Measurements from ENCODE around the gene MYOCD.
"Not testable (repeated sequence)": the region's sequence is repeated elsewhere in the genome, so short reads cannot be mapped to it uniquely, and the experiment has no call there.

The MYOCD gene

GRCh38 chr17:12665263-12666210, at the start of gene MYOCD:
TSS of gene MYOCD (plus strand) at chr17:12665890. CDS start at chr17:12666189, 299 bp downstream.
- DNase-seq = peak; percentile 24

- no peak for DNase-seq
Observed at GRCh38 chr17:12616161-12616560, 49.5 kb upstream of the MYOCD start.

GRCh38 chr17:12618557-12618956, 47.1 kb upstream of the MYOCD start:
- DNase-seq = no peak

- no peak for DNase-seq
Observed at GRCh38 chr17:12619459-12620199, 46.1 kb upstream of the MYOCD start.

- DNase-seq = no peak
Observed at GRCh38 chr17:12620200-12620720, 45.4 kb upstream of the MYOCD start.

- DNase-seq = no peak
Observed at GRCh38 chr17:12622726-12623125, 43.0 kb upstream of the MYOCD start.

- no peak for DNase-seq
Observed at GRCh38 chr17:12623220-12623848, 42.4 kb upstream of the MYOCD start.

- no peak for DNase-seq
Observed at GRCh38 chr17:12624211-12624610, 41.5 kb upstream of the MYOCD start.

- DNase-seq = no peak
Observed at GRCh38 chr17:12625092-12625491, 40.6 kb upstream of the MYOCD start.

GRCh38 chr17:12627177-12627629, 38.5 kb upstream of the MYOCD start:
- no peak for DNase-seq

GRCh38 chr17:12627781-12628451, 37.8 kb upstream of the MYOCD start:
- DNase-seq = no peak

- no peak for DNase-seq
Observed at GRCh38 chr17:12631076-12631475, 34.6 kb upstream of the MYOCD start.

GRCh38 chr17:12632785-12633184, 32.9 kb upstream of the MYOCD start:
- no peak for DNase-seq

GRCh38 chr17:12634789-12635414, 30.8 kb upstream of the MYOCD start:
- DNase-seq = no peak

- not testable (repeated sequence) for DNase-seq
Observed at GRCh38 chr17:12635996-12636395, 29.7 kb upstream of the MYOCD start.

GRCh38 chr17:12637015-12637414, 28.7 kb upstream of the MYOCD start:
- DNase-seq = no peak

GRCh38 chr17:12637745-12638651, 27.7 kb upstream of the MYOCD start:
- no peak for DNase-seq

- no peak for DNase-seq
Observed at GRCh38 chr17:12640364-12640763, 25.3 kb upstream of the MYOCD start.

GRCh38 chr17:12641084-12641483, 24.6 kb upstream of the MYOCD start:
- no peak for DNase-seq

GRCh38 chr17:12642034-12642433, 23.7 kb upstream of the MYOCD start:
- no peak for DNase-seq

GRCh38 chr17:12643822-12644221, 21.9 kb upstream of the MYOCD start:
- DNase-seq = no peak

All from NCI-H1436 (cell line).